GM12878 (cell line): ENCODE results near the gene PTPMT1. TPM values are rescaled to one million over a fixed set of nuclear protein-coding genes. Genes with fewer than 3 reads are reported as not detected.

Source experiments
- ATAC-seq: fragments of 200-7000 bp; cut with Tn5 transposase; 3 replicates; pipeline ENCODE4 v1.9.1; 2020; ENCODE audit warnings: mild to moderate bottlenecking, moderate library complexity
- BruUV-seq: library from RNA; stranded (reverse); fragments of 400-500 nt; replicated peaks from 2 replicates; lab custom pipeline; 2021; lab: Mats Ljungman, UMichigan
- CTCF ChIA-PET: fragments of 300-600 bp; sonication (Branson Sonifier 250); formaldehyde crosslinking; extraction: SDS; loops from one replicate; lab custom pipeline; 2021; ENCODE audit warnings: inconsistent platforms; lab: Yijun Ruan, JAX
- POLR2A ChIA-PET: fragments of 350-600 bp; formaldehyde crosslinking; extraction: SDS; loops from one replicate; lab custom pipeline; 2021; ENCODE audit warnings: inconsistent platforms; lab: Charles Lee
- RAD21 ChIA-PET: fragments of 300-600 bp; sonication (Branson Sonifier 250); formaldehyde crosslinking; loops from one replicate; lab custom pipeline; 2023; ENCODE audit warnings: antibody characterized with exemption; ENCODE audit not compliant: unreplicated experiment; lab: Charles Lee
- SMC1A ChIA-PET: fragments of 300-600 bp; sonication (Branson Sonifier 250); formaldehyde crosslinking; loops from one replicate; lab custom pipeline; 2023; ENCODE audit not compliant: unreplicated experiment, uncharacterized antibody; lab: Charles Lee
- DNase-seq: peaks from one replicate; pipeline ENCODE4 v3.0.0-alpha.2; 2011; ENCODE audit warnings: low read depth, low spot score
- FAIRE-seq: peaks from 3 replicates; lab custom pipeline; 2011; peaks lifted over from hg19 to GRCh38; lab: Jason Lieb, UNC
- H2AFZ ChIP-seq: 2 replicates; pipeline ENCODE4 v1.6.0; 2011; ENCODE audit warnings: low read depth, low read length, control low read depth; ENCODE audit not compliant: control insufficient read depth
- H3K27ac ChIP-seq: 2 replicates; pipeline ENCODE4 v1.5.1; 2011; ENCODE audit warnings: control low read depth; ENCODE audit not compliant: control insufficient read depth, insufficient read depth
- H3K27me3 ChIP-seq, 2 experiments: replicated peaks in 1 of 2; 2 replicates each; pipeline versions ENCODE4 v1.6.0 to v1.6.1; 2011; ENCODE audit warnings: low read length in 1 of 2; ENCODE audit not compliant: control insufficient read depth in 2 of 2, insufficient read depth in 2 of 2
- H3K36me3 ChIP-seq, 2 experiments: 2 replicates each; pipeline ENCODE4 v1.5.1; 2011; ENCODE audit warnings: low read length in 1 of 2; ENCODE audit not compliant: control insufficient read depth in 2 of 2, insufficient read depth in 2 of 2
- H3K4me1 ChIP-seq: 2 replicates; pipeline ENCODE4 v1.6.1; 2011; ENCODE audit warnings: mild to moderate bottlenecking, low read length, moderate library complexity, mixed read lengths; ENCODE audit not compliant: control insufficient read depth, insufficient read depth
- H3K4me2 ChIP-seq: 2 replicates; pipeline ENCODE4 v1.6.0; 2011; ENCODE audit warnings: control low read depth; ENCODE audit not compliant: control insufficient read depth, insufficient read depth
- H3K4me3 ChIP-seq: fragments of 200-600 bp; sonication (generic); 2 replicates; pipeline ENCODE4 v1.5.1; 2016
- H3K79me2 ChIP-seq: 2 replicates; pipeline ENCODE4 v1.6.0; 2011; ENCODE audit warnings: low read length; ENCODE audit not compliant: control insufficient read depth, insufficient read depth
- H3K9ac ChIP-seq: 2 replicates; pipeline ENCODE4 v1.8.0; 2011; ENCODE audit warnings: low read length, control low read depth, mixed read lengths; ENCODE audit not compliant: control insufficient read depth, insufficient read depth
- H3K9me3 ChIP-seq: replicated peaks from 3 replicates; pipeline ENCODE4 v1.5.1; 2011; ENCODE audit warnings: mild to moderate bottlenecking, low read length; ENCODE audit not compliant: control insufficient read depth, insufficient read depth
- H4K20me1 ChIP-seq: 2 replicates; pipeline ENCODE4 v1.6.0; 2011; ENCODE audit not compliant: control insufficient read depth, insufficient read depth
- BACH1 ChIP-seq: fragments of 450-650 bp; IDR thresholded peaks from 2 replicates; pipeline ENCODE4 v1.6.1; 2017; ENCODE audit warnings: mild to moderate bottlenecking, borderline replicate concordance
- BHLHE40 ChIP-seq, 2 experiments: fragments of 450-650 bp in 1 of 2; IDR thresholded peaks; 2 replicates each; pipeline ENCODE4 v1.6.1; 2011 to 2017; ENCODE audit warnings: low read depth in 2 of 2, borderline replicate concordance in 1 of 2, improper control_type of control experiment in 1 of 2, low read length in 1 of 2, mild to moderate bottlenecking in 1 of 2
- CBFB ChIP-seq: IDR thresholded peaks from 2 replicates; pipeline ENCODE4 v1.6.1; 2016; ENCODE audit warnings: antibody characterized with exemption, low read depth
- CREB1 ChIP-seq: IDR thresholded peaks from 2 replicates; pipeline ENCODE4 v1.6.1; 2012; ENCODE audit warnings: low read depth, mild to moderate bottlenecking, inconsistent platforms
- CREM ChIP-seq: IDR thresholded peaks from 2 replicates; pipeline ENCODE4 v1.6.1; 2014; ENCODE audit warnings: antibody characterized with exemption, low read depth
- ELK1 ChIP-seq: IDR thresholded peaks from 2 replicates; pipeline ENCODE4 v1.6.1; 2012; ENCODE audit warnings: low read depth, low read length, improper control_type of control experiment
- MYB ChIP-seq: fragments of 150-350 bp; IDR thresholded peaks from 2 replicates; pipeline ENCODE4 v1.6.1; 2014; ENCODE audit warnings: mild to moderate bottlenecking, low read depth, low read length, borderline replicate concordance
- PAX8 ChIP-seq: fragments of 450-650 bp; IDR thresholded peaks from 2 replicates; pipeline ENCODE4 v1.6.1; 2017; ENCODE audit warnings: mild to moderate bottlenecking, moderate library complexity
- RBBP5 ChIP-seq: fragments of 200-600 bp; sonication (generic); conservative IDR thresholded peaks from 2 replicates; pipeline ENCODE4 v1.6.1; 2016
- TAF1 ChIP-seq: IDR thresholded peaks from 2 replicates; pipeline ENCODE4 v1.6.1; 2011; ENCODE audit warnings: mild to moderate bottlenecking, low read depth, low read length, borderline replicate concordance
- ZBED1 ChIP-seq: IDR thresholded peaks from 2 replicates; pipeline ENCODE4 v1.6.1; 2016; ENCODE audit warnings: borderline replicate concordance
- ZBTB40 ChIP-seq: fragments of 450-650 bp; IDR thresholded peaks from 2 replicates; pipeline ENCODE4 v1.6.1; 2016; ENCODE audit warnings: mild to moderate bottlenecking, moderate library complexity, borderline replicate concordance
- ZNF384 ChIP-seq: IDR thresholded peaks from 2 replicates; pipeline ENCODE4 v1.6.1; 2012; ENCODE audit warnings: low read depth, mild to moderate bottlenecking, low read length, improper control_type of control experiment, borderline replicate concordance
- WGBS: methylation state at CpG from one replicate; pipeline ENCODE4 v1.1.6; 2016; ENCODE audit warnings: low lambda C conversion rate; ENCODE audit not compliant: insufficient replicate concordance, insufficient coverage; ENCODE audit errors: missing lambda C conversion rate; 5-methylcytosine and 5-hydroxymethylcytosine counted together
- in situ Hi-C: fragments of 300-500 bp; cut with MboI; formaldehyde crosslinking; loops from 9 replicates; pipeline ENCODE4 v1.14.3; 2018; ENCODE audit warnings: mixed read lengths
- intact Hi-C: fragments of 100-400 bp; cut with micrococcal nuclease; formaldehyde crosslinking; loops from one replicate; pipeline ENCODE4 v1.14.2; 2022; ENCODE audit not compliant: unreplicated experiment
- polyA plus RNA-seq, 11 experiments: library from polyadenylated mRNA; depleted of rRNA in 4 of 11; unstranded in 6 of 11; stranded (reverse) in 5 of 11; fragments of >200 nt; fragmentation: Nextera tagmentation in 4 of 11; fragmentation: Illumina TruSeq in 1 of 11; extraction: Ambion mirVana in 4 of 11; extraction: Trizol in 1 of 11; gene quantifications; 1 replicate in 1 of 11; 2 replicates in 10 of 11; pipeline versions ENCODE4 v1.2.1 to v1.2.3, GENCODE V29; 2011 to 2016; ENCODE audit warnings: inconsistent platforms in 2 of 11, missing spikeins in 2 of 11, low read depth in 1 of 11
- total RNA-seq, 4 experiments: library from RNA; depleted of rRNA in 3 of 4; stranded (reverse); fragments of >200 nt in 3 of 4; fragmentation: Illumina TruSeq in 1 of 4; extraction: Trizol in 1 of 4; gene quantifications; 2 replicates each; pipeline versions ENCODE4 v1.2.1 to v1.2.3, GENCODE V29; 2013 to 2021

PTPMT1 gene
- total and polyA plus RNA-seq, 10 of the 15 experiments (the other 5 are each of a cell fraction or from before 2014, with no cell fraction given): 12.0 to 116 (median 58.2) TPM

- TF ChIP-seq BHLHE40 (IDR thresholded peaks at IDR 0.05; ENCODE audit: borderline replicate concordance in 1 of 2, low read depth in 2 of 2, low read length in 1 of 2) (no peak), RBBP5 (no peak), ZBTB40 (no peak), MYB (no peak), TAF1 (no peak), ELK1 (no peak), CBFB (no peak)
These were observed 25.7 kb upstream of the PTPMT1 start (continued) for GRCh38 chr11:47539681-47540039.

GRCh38 chr11:47541070-47541469, 24.3 kb upstream of the PTPMT1 start:
- no TSS peak for BruUV-seq
- ChIA-PET SMC1A (interaction anchor here (0.8 to 7.2 kb wide), 4 partner anchors 9 to 32 kb away, joined by 3 to 42 read pairs (median 9); partner anchors contain the start of gene CELF1), POLR2A (interaction anchor here (1.2 to 2.2 kb wide), 2 partner anchors 23 to 25 kb away, joined by 3 to 8 read pairs; no protein-coding TSS in a partner anchor), RAD21 (interaction anchor here (1.8 kb wide), 1 partner anchor 26 kb away, joined by 5 read pairs; no protein-coding TSS in a partner anchor), CTCF (no interaction called here)
- Histone ChIP-seq H2AFZ (no peak overlapping the region), H3K27me3 (no peaks in the 10 kb centered on the region), H3K4me3 (no peak overlapping the region), H3K4me2 (no peak overlapping the region), H3K9ac (no peak overlapping the region), H3K79me2 (peaks cover 89% of the 10 kb centered on the region), H4K20me1 (peaks cover 13% of the 10 kb centered on the region), H3K27ac (no peak overlapping the region), H3K4me1 (peaks cover 8% of the 10 kb centered on the region), H3K36me3 (peaks cover 2 to 7% of the 10 kb centered on the region in 2 experiments; a peak in 2 of 4 replicates), H3K9me3 (no peaks in the 10 kb centered on the region)
- FAIRE-seq: no peak
- no peak for DNase-seq
- TF ChIP-seq CREB1 (no peak), BACH1 (no peak), ZNF384 (no peak), PAX8 (no peak), CREM (no peak), ZBED1 (no peak)
- 97% methylated on average over 2 of the region's 2 CpGs for WGBS
- intact Hi-C loops: no loop called here
- in situ Hi-C loops: no loop called here
- no peak; the same call in 2 of the 3 replicates for ATAC-seq
